HepG2 (cell line): ENCODE measurements around the gene FBXW8.

Experiments used
- ADNP ChIP-seq: sonication (generic); formaldehyde crosslinking; IDR thresholded peaks from 2 replicates; pipeline ENCODE4 v1.4.0; 2020; ENCODE audit warnings: missing genetic modification reagents
- ARID2 ChIP-seq: sonication (generic); formaldehyde crosslinking; IDR thresholded peaks from 2 replicates; pipeline ENCODE4 v1.8.1; 2022; ENCODE audit warnings: mild to moderate bottlenecking, missing genetic modification reagents, borderline replicate concordance
- CREB1 ChIP-seq, 2 experiments: fragments of 450-650 bp in 1 of 2; IDR thresholded peaks; 2 replicates each; pipeline ENCODE4 v1.6.1; 2016 to 2017; ENCODE audit warnings: control low read depth in 1 of 2, mild to moderate bottlenecking in 1 of 2, missing compliant biosample characterization in 1 of 2, missing genetic modification characterization in 1 of 2
- CTCF ChIP-seq: sonication (generic); formaldehyde crosslinking; IDR thresholded peaks from 2 replicates; pipeline ENCODE4 v1.5.0; 2020; ENCODE audit warnings: mild to moderate bottlenecking, missing genetic modification reagents, moderate library complexity
- EP300 ChIP-seq, 3 experiments: sonication (generic) in 1 of 3; formaldehyde crosslinking in 1 of 3; IDR thresholded peaks; 2 replicates each; pipeline versions ENCODE4 v1.5.1 to v1.6.1; 2011 to 2020; ENCODE audit warnings: low read depth in 2 of 3, low read length in 2 of 3, borderline replicate concordance in 1 of 3, improper control_type of control experiment in 1 of 3, mild to moderate bottlenecking in 1 of 3, missing genetic modification reagents in 1 of 3, moderate library complexity in 1 of 3
- GFI1 ChIP-seq: sonication (generic); formaldehyde crosslinking; IDR thresholded peaks from 2 replicates; pipeline ENCODE4 v1.5.0; 2020; ENCODE audit warnings: missing genetic modification reagents, mild to moderate bottlenecking, borderline replicate concordance
- HDAC2 ChIP-seq: sonication (generic); formaldehyde crosslinking; IDR thresholded peaks from 2 replicates; pipeline ENCODE4 v1.4.0; 2020; ENCODE audit warnings: missing genetic modification reagents
- MNT ChIP-seq: fragments of 450-650 bp; IDR thresholded peaks from 2 replicates; pipeline ENCODE4 v1.6.1; 2016
- ZNF572 ChIP-seq: sonication (generic); formaldehyde crosslinking; IDR thresholded peaks from 2 replicates; pipeline ENCODE4 v1.5.1; 2020; ENCODE audit warnings: mild to moderate bottlenecking, missing genetic modification reagents
- ZNF598 ChIP-seq: sonication (generic); formaldehyde crosslinking; IDR thresholded peaks from 2 replicates; pipeline ENCODE4 v1.5.1; 2020; ENCODE audit warnings: mild to moderate bottlenecking, missing genetic modification reagents, borderline replicate concordance

DNA sequence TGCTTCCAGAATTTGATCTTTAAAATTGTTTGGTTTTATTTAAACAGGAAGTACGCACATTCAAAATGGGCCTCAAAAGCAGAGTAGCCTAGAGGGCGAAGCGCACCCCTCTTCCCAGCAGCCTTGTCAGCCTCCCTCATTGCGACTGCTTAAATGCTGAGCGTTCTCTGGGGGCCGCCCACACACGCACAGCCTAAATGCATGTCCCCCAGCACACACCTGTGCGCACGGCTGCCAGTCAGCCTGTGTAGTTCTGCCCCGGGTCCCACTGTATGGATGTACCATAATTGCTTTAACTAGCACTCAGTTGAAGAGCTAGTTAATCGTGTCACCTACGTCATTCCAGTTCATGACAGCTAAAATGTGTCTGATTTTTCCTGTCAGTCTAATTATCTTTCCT lies 109.1 kb downstream of the FBXW8 start:
- TF ChIP-seq CREB1 (IDR thresholded peaks at IDR 0.05) = no peak
- no peak for TF ChIP-seq CREB1 (CRISPR knock-in tag; IDR thresholded peaks at IDR 0.05)
- no peak for TF ChIP-seq ADNP (CRISPR knock-in tag)
- no peak for TF ChIP-seq GFI1 (CRISPR knock-in tag)
- no peak for TF ChIP-seq EP300 (IDR thresholded peaks at IDR 0.05; ENCODE audit: low read depth in 2 of 2, low read length in 2 of 2)
- TF ChIP-seq EP300 (CRISPR knock-in tag; IDR thresholded peaks at IDR 0.05; ENCODE audit: borderline replicate concordance) = no peak
- no peak for TF ChIP-seq ARID2 (CRISPR knock-in tag)
- no peak for TF ChIP-seq HDAC2
- no peak for TF ChIP-seq MNT
- no peak for TF ChIP-seq CTCF (CRISPR knock-in tag)
- TF ChIP-seq ZNF598 (CRISPR knock-in tag) = no peak
- TF ChIP-seq ZNF572 (CRISPR knock-in tag) = no peak
